Left renal cortex interstitium (tissue), 4 donors: Measurements from ENCODE around the gene MYBL2. TPM values are rescaled to one million over a fixed set of nuclear protein-coding genes. Genes with fewer than 3 reads are reported as not detected.
A peak's percentile ranks its signal among the peaks of the same experiment; 100 is the strongest.
"Not testable (repeated sequence)": the region's sequence is repeated elsewhere in the genome, so short reads cannot be mapped to it uniquely, and the experiment has no call there.

Experiments
- DNase-seq, 4 donors: peaks; one replicate each; pipeline ENCODE4 v3.0.0-alpha.2; 2013; ENCODE audit warnings: low read depth in 4 of 4, low spot score in 2 of 4, missing footprints in 1 of 4
- polyA plus RNA-seq, 4 donors: library from polyadenylated mRNA; unstranded; fragments of 120-200 nt; gene quantifications; one replicate each; pipeline ENCODE4 v1.2.1, GENCODE V29; 2013; ENCODE audit not compliant: insufficient read length in 4 of 4

The MYBL2 gene
- polyA plus RNA-seq, 4 donors: 21.1 to 30.8 (median 27.3) TPM

DNA sequence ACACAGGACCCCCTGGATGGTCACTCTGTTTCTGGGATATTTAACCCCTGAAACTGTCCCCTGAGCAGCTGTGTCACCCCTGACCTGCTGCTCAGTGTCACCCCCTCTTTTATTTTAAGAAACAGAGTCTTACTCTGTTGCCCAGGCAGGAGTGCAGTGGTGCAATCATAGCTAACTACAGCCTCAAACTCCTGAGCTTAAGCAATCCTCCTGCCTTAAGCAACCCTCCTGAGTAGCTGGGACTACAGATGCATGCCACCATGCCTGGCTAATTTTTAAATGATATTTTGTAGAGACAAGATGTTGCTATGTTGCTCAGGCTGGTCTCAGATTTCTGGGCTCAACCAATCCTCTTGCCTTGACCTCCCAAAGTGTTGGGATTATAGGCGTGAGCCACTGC is 81.4 kb downstream of the MYBL2 start:
- DNase-seq: no peak

DNA sequence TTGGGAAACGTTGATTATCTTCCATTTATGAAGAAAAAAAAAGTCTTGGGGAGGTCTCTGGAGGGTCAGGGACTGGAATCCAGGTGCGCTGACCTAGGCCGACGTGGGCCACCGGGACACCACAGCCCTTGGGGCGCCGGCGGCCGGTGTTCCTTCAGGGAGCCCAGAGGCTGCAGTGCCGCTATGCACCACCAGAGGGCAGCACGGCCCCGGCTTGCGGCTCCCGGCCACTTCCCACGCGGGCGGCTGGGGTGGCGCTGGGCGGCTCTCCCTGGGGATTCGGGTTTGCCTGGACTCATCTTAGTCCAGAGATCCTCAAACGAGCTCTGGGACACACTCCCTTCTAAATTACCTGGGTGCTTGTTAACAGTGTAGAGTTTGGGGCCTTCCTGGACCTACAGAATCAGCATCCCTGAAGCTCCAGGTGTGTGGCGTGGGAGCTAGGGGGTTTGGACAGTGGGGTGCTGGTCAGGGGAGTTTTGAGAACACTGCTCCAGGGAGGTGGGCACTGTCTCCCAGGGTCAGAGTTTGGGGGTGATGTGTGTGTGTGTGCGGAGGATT is 82.9 kb downstream of the MYBL2 start:
- DNase-seq: peak in 3 of 4 donors; percentile 13 to 20 (median 16)

DNA sequence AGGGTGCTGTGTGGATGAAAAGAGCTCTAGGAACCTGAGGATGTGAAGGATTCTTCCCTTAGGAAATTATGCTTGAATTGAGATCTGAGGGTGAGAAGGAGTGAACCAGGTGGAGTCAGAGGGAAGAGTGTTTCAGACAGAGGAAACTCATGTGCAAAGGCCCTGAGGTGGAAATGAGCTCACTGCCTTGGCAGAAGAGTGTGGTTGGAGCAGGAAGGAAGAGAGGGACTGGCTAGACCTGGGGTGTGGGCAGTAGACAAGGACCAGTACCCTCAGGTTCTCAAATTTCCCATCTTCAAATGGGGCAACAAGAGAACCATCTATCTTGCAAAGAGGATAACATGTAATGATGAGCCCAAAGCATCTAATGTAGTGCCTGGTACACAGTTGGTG is 83.9 kb downstream of the MYBL2 start:
- DNase-seq: no peak

DNA sequence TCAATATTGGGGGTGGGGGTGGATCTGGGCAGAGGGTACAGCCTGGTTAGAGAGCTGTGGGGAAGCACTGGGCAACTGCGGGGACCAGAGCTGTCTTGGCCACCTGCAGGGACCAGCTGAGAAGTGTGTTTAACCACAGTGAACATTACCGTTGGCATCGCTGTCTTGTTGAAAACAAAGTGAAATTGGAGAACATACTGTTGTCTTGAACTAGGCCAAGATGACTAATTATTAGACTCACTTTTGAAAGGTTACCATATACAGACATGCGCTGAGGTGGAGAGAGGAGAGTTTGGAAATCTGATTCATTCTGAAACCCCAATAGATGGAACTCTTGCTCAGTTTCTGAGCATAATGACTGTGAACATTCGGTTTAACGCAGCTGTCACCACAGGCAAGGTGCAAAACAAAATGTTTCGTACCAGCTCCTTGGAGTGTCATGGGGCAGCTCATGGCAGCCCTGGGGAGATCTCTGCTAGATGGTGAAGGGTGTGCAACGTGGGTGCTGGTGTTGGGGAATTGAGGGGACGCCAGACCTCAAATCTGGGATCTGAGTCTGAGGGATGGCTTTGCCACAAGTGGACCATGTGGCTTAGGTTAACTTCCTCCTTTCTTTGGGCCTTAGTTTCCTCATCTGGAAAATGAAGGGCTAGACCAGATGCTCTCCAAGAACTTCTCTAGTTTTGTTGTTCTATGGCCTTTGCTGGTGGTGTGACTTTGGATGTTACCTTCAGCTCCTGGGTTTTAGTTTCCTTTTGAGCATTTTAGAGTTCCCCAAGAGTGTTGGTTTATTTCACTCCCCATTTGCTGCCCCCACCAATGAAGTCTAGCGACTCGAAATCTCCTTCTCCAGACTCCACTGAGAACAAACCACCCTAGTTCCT is 84.5 kb downstream of the MYBL2 start:
- DNase-seq: no peak

DNA sequence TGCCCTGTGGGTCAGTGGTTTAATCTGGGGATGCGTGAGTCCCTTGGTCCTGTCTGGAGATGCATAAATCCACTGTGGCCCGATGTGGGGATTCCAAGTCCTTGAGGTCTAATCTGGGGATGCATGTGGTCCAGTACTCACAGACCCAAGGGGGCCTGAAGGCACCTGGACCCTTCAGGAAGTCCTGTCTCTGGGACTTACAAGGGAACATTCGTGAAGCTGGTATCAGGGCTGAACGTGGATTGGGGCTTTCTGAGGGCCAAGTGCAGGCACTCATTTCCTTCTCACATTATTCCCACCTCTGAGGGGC is 85.1 kb downstream of the MYBL2 start:
- DNase-seq: no peak

DNA sequence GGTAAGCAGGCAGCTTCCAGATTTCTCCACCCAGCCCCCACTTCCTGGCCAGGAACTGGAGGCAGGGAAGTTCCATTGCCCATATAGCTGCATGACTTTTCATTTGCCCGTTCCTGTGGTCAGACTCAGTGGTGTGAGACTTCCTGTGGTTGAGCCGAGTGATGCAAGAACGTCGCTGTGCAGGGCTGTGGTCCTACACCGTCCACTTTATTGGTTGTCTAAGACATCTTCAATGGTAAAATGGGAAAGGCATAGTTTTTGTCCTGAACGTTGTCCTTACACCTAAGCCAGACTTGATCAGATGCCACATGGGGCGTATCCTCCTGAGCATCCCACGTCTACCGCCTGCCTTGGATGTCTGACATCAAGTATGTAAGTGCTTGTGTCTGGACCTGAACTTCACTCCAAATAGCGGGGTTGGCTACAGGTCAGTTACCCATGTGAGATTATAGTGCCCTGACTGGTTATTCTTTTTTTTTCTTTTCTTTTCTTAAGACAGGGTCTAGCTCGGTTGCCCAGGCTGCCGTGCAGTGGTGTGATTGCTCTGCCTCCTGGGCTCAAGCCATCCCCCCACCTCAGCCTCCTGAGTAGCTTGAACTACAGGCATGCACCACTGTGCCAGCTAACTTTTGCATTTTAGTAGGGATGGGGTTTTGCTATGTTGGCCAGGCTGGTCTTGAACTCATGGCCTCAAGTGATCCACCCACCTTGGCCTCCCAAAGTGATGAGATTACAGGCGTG is 85.8 kb downstream of the MYBL2 start:
- no peak for DNase-seq

DNA sequence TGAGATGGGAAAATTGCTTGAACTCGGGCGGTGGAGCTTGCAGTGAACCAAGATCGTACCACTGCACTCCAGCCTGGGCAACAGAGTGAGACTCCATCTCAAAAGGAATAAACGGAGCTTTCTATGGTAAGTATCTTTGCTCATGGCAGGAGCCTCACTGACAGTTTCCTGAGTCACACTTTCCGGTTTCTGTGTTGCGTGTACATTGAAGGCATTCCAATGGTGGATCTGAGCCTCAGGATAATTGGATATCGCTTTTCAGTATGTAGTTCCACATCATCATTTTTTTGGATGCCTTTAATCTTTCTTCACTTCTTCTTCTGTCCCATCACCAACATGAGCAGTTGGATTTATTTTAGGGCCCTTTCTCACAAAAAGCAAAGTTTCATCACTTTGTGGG is 88.5 kb downstream of the MYBL2 start:
- DNase-seq: no peak

DNA sequence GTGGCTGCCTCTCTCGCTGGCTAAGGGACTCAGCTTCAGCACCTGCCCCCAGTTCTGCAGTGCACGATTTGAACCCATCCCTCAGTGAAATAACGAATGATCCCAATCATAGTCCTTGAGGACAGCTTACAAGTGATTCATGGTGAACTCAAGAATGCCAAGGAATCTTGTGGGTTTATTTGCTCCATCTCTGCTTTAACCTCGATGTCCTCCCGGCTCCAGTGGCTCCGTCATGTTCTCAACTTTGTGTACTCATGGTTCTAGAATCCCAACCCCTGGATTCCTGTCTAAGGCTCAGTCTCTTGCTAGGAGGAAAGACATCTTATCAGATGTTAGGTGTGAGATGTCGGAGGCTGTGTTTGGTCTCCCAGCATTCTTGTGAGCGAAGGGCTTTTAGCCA is 88.9 kb downstream of the MYBL2 start:
- DNase-seq: no peak

DNA sequence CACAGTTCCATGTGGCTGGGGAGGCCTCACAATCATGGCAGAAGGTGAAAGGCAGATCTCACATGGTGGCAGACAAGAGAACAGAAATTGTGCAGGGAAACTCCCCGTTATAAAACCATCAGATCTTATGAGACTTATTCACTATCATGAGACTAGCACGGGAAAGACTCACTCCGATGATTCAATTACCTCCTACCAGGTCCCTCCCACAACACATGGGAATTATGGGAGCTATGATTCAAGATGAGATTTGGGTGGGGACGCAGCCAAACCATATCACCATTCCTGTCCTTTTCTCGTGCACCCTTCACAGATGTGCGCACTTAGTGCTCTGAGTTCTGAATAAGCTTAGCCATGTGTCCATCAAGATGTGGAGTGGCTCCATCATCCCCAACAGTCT is 91.0 kb downstream of the MYBL2 start:
- not testable (repeated sequence) for DNase-seq

DNA sequence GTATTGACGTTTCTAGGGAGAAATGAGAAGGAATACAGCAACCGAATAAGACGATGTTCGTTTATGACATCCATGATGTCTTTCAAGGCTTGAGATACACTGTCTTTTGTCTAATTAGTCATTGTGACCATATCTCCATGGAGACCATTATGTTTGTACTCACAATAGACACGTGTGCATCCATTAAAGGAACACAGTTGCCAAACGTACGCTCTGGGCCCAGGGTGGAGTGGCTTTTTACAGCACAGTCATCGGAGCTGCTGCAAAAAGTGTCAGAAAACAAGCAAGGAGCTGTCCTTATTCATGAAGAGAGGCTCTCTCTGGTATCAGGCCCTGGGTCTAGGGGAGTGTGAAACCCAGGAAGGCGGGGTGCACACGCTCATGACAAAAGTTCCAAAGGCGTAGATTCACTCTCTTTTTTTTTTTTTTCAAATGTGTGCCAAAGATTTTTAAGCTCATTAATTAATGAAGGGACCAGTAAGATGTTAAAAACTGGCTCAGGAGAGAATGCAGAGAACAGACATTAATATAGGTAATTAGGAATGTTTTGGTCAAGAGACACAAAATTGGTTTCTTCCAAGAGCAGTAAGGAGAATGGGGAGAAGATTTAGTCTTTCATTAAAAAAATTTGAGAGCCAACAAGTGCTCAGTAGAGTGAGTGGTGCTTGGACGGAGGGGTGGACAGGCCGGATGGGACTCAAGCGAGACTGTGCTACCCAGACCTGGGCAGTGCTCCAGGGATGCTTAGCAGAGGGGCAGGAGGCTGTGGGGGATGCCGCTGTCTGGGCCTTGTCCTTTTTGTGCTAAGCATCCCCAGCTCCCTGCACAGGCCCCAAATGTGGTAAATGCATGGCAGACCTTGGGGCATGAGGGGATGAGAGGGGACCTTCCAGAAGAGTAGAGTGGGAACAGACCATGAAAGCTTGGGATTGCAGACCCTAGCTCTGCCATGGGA is 94.7 kb downstream of the MYBL2 start:
- DNase-seq: no peak

DNA sequence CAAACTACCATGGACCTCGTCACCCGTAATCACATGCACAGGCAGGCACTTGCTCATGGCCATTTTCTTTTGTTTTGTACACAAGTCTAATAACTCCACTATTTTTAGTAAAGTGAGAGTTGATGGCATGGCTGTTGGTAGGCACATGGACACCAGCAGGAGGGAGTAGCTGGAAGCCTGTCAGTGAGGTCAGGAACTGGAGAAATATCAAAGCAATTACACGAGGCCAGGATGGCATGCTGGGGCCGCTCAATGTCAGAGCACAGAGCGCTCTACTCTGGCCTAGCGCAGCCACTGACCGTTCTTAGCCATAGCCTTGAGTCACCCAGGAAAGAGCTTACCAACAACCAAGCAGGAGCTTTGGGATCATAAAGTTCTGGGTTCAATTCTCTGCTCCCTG is 96.0 kb downstream of the MYBL2 start:
- DNase-seq: no peak

DNA sequence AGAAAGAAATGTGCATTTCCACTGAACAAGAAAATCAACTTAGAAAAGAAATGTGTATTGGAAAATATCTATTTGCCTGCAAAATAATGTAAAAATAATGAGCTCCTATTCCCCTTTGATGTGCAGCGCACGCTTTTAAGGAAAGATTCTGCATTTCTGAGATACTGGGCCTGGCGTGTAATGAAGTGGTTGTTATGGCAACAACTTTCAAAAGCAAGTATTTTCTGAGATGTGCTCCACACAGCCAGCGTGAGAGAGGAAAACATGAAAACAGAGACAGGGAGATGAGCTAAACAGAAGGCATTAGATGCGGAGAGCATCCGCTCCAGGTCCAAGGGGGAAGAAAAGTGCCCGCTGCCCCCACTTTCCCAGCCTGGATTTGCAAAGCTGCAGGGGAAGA is 99.0 kb downstream of the MYBL2 start:
- DNase-seq: no peak

Other genes with a start within 250 kb of the MYBL2 start
- gene SRSF6, start 209.2 kb upstream of the MYBL2 start, polyA plus RNA-seq: 100 to 1,000 TPM; 230 to 442 (median 344) TPM
- gene L3MBTL1, start 159.4 kb upstream of the MYBL2 start, polyA plus RNA-seq: 10 to 100 TPM in 2 of 4 donors, 1 to 10 TPM in 2; 9.5 to 33.2 (median 20.9) TPM
- 10 to 100 TPM; 29.1 to 76.5 (median 54.6) TPM for gene SGK2, start 108.1 kb upstream of the MYBL2 start, polyA plus RNA-seq
- 10 to 100 TPM; 62.8 to 86.2 (median 73.8) TPM for gene IFT52, start 76.2 kb upstream of the MYBL2 start, polyA plus RNA-seq
- not detected for gene GTSF1L, start 59.9 kb downstream of the MYBL2 start, polyA plus RNA-seq
- gene TOX2, start 247.7 kb downstream of the MYBL2 start, polyA plus RNA-seq: 1 to 10 TPM; 3.7 to 5.5 (median 4.5) TPM